ENCODE results near the gene GPRC5C.

The GPRC5C gene

GRCh38 chr17:74433421-74434121 lies 1.7 kb downstream of the GPRC5C start:
- no peak for DNase-seq (ENCODE audit: low spot score)

- DNase-seq (ENCODE audit: low spot score) = no peak
These were observed 4.0 kb downstream of the GPRC5C start for GRCh38 chr17:74435775-74436359.

GRCh38 chr17:74437702-74438101 lies 5.8 kb downstream of the GPRC5C start:
- DNase-seq (ENCODE audit: low spot score) = no peak

GRCh38 chr17:74439691-74440567 lies 8.0 kb downstream of the GPRC5C start:
- DNase-seq (ENCODE audit: low spot score) = no peak

- no peak for DNase-seq (ENCODE audit: low spot score)
These were observed 9.6 kb downstream of the GPRC5C start for GRCh38 chr17:74441537-74441936.

GRCh38 chr17:74442291-74442669 lies 10.4 kb downstream of the GPRC5C start:
- DNase-seq (ENCODE audit: low spot score) = no peak

GRCh38 chr17:74442670-74443515 lies 11.0 kb downstream of the GPRC5C start:
- peak; percentile 62 for DNase-seq (ENCODE audit: low spot score)

GRCh38 chr17:74443516-74444296 lies 11.8 kb downstream of the GPRC5C start:
- DNase-seq (ENCODE audit: low spot score) = no peak

GRCh38 chr17:74444406-74444805 lies 12.5 kb downstream of the GPRC5C start:
- DNase-seq (ENCODE audit: low spot score) = no peak

- DNase-seq (ENCODE audit: low spot score) = no peak
These were observed 13.3 kb downstream of the GPRC5C start for GRCh38 chr17:74445158-74445557.

GRCh38 chr17:74446551-74447500 lies 14.9 kb downstream of the GPRC5C start:
- DNase-seq (ENCODE audit: low spot score) = no peak

- no peak for DNase-seq (ENCODE audit: low spot score)
These were observed 15.8 kb downstream of the GPRC5C start for GRCh38 chr17:74447628-74448159.

- DNase-seq (ENCODE audit: low spot score) = no peak
These were observed 16.9 kb downstream of the GPRC5C start for GRCh38 chr17:74448756-74449155.

- no peak for DNase-seq (ENCODE audit: low spot score)
These were observed 17.4 kb downstream of the GPRC5C start for GRCh38 chr17:74449306-74449705.

GRCh38 chr17:74449773-74450172 lies 17.9 kb downstream of the GPRC5C start:
- DNase-seq (ENCODE audit: low spot score) = no peak

- DNase-seq (ENCODE audit: low spot score) = no peak
These were observed 18.3 kb downstream of the GPRC5C start for GRCh38 chr17:74450231-74450630.

- no peak for DNase-seq (ENCODE audit: low spot score)
These were observed 19.1 kb downstream of the GPRC5C start for GRCh38 chr17:74450925-74451403.

GRCh38 chr17:74451557-74451956 lies 19.7 kb downstream of the GPRC5C start:
- DNase-seq (ENCODE audit: low spot score) = no peak

GRCh38 chr17:74452033-74452840 lies 20.3 kb downstream of the GPRC5C start:
- DNase-seq (ENCODE audit: low spot score) = no peak

Data from AG08395 (cell line).